SK-N-DZ (cell line): ENCODE results near the gene CPNE4.
A peak's percentile ranks its signal among the peaks of the same experiment; 100 is the strongest.

ENCODE experiments used
- DNase-seq: peaks from one replicate; pipeline ENCODE4 v3.0.0-alpha.2; 2015; ENCODE audit warnings: low spot score

The CPNE4 gene

DNA sequence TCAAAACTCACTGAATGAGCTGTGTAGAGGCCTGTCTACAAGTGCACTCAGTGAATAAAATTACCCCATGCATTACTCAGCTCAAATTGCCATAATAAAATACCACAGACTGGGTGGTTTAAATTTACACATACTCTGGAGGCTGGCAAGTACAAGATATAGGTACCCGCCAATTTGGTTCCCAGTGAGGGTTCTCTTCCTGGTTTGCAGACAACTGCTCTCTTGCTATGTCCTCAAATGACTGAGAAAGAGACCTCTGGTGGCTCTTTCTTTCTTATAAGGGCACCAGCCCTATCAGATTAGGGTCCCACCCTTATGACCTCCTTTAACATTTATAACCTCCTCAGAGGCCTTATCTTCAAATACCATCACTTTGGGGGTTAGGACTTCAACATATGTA, 237.0 kb downstream of the CPNE4 start:
- no peak for DNase-seq

- DNase-seq: peak; percentile 59
Measured at GRCh38 chr3:131796558-131797198, 238.1 kb downstream of the CPNE4 start.

- DNase-seq: no peak
Measured at GRCh38 chr3:131796111-131796510, 238.7 kb downstream of the CPNE4 start.

DNA sequence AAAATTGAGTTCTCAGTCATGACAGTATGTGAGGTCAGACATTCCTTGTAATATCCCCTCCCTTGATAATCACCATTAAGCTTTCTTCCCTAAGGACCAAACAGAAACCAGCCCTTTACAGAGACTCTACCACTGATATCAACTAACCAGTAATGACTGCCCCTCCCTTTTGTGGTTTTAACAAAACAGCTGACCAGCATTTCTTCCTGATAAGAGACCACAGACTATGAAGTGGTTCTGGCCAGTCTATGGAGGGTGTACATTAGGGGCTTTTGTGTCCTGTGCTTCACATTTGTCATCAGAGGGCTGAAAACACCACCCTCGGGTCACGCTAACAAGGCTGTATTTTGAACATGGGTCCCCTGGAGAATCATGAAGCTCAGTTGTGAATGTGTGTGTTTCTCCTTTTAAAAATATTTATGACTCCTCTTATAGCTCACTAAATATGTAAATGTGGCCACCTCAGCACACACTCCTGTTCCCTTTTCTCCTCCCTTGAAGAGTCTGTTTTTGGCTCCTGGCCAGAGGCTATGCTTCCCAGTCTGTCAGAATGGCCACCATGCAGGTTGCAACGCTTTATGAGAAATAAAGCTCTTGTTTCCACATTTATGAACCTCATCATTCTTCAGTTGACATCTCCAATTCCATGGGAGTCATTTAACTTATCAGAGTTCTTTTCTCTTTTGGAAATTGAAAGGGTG, 239.3 kb downstream of the CPNE4 start:
- DNase-seq: peak; percentile 12

- DNase-seq: peak; percentile 67
Measured at GRCh38 chr3:131794766-131795388, 239.9 kb downstream of the CPNE4 start.

GRCh38 chr3:131793870-131794269, 240.9 kb downstream of the CPNE4 start:
- no peak for DNase-seq

DNA sequence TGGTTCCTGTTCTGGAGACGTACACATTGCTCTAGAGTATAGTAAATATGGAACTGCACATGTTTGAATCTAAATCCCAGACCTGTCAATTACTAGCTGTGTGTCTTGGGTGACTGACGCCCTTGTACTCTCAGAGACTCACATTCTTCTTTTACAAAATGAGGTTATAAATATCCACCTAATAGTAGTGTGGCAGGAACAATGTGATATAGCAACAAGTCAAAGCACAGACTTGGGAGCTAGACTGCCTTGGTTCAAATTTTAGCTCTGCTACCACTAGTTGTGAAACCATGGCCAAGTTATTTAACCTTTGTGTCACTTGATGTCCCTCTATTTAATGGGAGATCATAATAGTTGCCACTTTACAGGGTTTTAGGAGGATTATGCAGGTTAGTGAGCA, 245.6 kb downstream of the CPNE4 start:
- DNase-seq: no peak

DNA sequence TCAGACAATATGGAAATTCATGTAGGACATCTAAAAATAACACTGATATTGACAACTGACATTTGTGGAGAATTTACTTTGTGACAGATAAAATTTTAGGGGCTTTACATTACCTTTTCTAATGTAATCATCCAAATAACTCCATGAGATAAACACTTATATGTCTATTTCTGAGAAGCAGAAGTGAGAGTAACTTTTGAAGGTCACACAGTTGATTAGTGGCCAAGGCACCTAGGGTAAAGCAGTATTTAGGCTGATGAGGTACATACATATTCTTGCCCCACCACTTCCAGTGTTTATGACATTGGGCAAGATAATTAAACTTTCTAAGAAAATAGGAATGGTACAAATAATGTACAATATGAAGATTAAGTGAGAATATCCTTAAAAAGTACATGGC, 248.4 kb downstream of the CPNE4 start:
- DNase-seq: no peak

- DNase-seq: no peak
Measured at GRCh38 chr3:131782751-131783150, 252.1 kb downstream of the CPNE4 start.

- no peak for DNase-seq
Measured at GRCh38 chr3:131778526-131778925, 256.3 kb downstream of the CPNE4 start.

DNA sequence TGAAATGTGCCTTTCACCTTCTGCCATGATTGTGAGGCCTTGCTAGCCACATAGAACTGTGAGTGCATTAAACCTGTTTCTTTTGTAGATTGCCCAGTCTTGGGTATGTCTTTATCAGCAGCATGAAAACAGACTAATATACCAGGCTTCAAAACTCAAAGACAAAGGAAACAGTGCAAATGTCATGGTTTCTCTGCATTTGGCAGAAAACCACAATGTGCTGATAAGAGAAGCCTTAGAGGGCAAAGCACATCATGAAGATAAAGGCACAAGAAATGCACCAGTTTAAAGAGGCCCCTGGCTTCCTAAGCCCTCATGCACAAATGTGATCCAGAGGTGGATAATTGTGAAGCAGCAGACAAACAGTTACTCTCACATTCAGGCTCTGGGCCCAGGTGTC, 259.2 kb downstream of the CPNE4 start:
- DNase-seq: no peak

DNA sequence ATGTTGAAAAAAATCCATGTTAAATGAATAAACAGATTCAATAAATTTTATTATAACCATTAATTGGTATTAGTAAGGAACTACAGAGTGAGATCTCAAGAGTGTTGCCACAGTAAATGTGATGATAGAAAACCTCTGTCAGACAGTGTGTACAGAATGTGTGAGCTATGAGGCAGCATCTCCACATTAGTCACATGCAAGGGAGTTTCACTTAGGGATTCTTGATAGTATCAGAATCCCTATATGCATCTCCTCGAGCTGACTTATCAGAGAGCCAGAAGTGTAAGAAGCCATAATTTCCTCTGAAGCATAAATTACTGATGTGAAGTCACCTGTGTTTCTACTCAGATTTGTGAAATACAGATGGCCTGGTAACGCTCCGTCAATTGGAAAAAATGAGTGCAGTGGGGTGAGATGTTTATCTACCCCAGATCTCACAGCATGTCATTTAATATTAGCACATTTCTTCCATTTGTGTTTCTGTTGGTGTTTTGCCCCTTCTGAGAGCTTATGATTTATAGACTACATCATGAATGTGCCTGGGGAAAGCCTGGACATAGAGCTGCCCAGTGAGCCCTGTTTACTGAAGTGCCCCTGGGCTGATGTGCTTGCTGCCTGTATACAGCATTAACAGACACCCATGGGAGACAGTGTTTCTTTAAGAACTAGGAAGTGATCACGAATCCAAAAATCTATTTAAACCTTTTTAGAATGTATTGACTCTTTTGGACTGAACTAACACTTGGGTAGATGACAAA, 262.4 kb downstream of the CPNE4 start:
- peak; percentile 91 for DNase-seq

DNA sequence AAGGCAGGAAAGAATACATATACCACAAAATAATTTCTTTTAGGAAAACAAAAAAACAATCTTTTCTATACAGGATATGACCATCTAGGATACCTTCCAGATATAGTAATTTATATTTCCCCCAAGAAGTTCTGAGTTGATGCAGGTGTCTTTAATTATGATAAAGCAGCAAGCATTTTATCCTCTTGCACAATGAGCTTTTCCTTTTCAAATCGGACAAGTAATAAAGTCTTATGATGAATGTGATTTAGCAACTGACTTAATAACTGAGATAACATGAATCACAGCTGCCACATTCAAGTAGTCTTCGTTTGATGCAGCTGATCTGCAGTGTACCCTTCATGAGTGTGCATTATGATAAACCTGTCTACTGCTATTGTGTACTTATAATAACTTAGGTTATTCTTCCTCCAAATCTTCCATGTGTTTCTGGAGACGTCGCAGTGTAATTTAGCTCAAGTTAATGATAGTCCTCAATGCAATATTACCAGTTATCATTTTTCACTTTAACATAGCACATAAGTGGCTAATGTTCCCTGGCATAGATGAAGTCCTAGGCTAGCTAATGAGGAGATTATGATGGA, 271.7 kb downstream of the CPNE4 start:
- DNase-seq: peak; percentile 47

DNA sequence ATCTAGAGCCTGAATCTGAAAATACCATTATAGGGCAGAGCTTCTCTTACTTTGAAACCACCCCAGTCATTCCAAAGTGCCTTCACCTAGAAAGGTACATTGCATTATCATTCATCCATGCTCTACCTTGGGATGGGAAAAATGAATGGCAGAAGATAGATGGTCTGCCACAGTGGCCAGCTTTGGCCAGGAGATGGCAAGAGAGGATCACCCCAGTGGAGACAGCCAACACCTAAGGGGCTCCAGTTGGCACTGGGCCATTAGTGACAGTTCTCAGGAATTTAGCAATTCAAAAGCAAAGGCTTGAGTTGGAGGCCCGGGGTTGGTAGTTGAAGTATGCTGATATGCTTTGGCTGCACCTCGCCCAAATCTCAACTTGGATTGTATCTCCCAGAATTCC, 278.4 kb downstream of the CPNE4 start:
- no peak for DNase-seq

DNA sequence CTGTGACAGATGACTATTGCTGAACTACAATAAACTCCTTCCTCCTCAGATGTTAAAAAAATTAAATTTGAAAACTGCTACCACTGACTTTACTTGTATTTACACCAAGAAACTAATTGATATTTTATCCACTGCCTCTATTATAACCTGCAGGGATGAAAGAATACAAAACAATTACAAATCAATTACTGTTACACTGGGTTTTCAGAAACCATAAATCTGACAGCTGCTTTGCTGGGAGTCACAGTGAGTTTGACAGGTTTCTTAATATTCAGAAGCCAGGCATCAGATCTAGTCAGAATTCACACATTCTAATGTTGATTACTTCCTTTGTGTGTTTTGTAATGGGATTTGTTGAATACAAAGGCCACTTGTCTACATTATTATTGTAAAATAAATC, 279.4 kb downstream of the CPNE4 start:
- DNase-seq: no peak

DNA sequence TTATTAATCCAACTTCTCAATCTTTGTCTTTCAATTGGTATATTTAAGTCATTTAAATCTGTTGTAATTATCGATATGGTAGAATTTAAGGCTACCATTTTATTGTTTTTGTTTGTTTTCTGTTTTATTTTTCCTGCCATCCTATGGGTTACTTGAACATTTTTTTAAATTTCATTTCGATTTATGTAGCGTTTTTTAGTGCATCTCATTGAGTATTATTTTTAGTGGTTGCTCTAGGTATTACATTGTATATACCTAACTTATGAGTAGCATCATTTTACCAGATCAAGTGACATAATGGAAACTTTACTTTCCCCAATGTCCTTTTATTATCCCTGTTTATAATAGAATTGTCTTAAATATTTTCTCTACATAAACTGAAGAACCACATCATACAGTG, 284.6 kb downstream of the CPNE4 start:
- DNase-seq: no peak

GRCh38 chr3:131749826-131750225, 285.0 kb downstream of the CPNE4 start:
- no peak for DNase-seq

DNA sequence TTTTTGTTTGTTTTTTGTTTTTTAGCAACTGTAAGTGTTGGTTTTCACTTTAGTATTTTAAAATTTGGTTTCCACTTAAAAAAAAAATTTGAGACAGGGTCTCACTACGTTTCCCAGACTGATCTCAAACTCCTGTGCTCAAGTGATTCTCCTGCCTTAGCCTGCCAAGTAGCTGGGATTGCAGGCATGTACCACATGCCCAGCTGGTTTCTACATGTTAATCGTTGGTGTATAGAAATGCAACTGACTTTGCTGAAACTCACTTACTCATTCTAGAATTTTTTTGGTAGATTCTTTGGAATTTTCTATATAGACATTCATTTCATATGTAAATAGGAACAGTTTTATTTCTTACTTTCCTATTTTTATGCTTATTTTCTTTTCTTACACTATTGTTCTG, 287.3 kb downstream of the CPNE4 start:
- DNase-seq: no peak

DNA sequence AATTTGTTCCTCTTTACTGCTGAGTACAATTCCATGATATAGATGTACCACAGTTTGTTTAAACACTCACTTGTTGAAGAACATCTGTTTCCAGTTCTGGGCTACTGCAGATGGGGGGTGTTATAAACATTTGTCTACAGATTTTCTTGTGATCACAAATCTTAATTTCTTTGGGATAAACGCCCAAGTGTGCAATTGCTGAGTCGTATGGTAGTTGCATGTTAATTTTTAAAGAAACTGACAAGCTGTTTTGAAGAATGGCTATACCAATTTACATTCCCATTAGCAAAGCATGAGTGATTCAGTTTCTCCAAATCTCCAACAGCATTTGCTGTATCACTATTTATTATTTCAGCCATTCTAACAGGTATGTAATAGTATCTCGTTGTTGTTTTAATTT, 290.0 kb downstream of the CPNE4 start:
- no peak for DNase-seq

DNA sequence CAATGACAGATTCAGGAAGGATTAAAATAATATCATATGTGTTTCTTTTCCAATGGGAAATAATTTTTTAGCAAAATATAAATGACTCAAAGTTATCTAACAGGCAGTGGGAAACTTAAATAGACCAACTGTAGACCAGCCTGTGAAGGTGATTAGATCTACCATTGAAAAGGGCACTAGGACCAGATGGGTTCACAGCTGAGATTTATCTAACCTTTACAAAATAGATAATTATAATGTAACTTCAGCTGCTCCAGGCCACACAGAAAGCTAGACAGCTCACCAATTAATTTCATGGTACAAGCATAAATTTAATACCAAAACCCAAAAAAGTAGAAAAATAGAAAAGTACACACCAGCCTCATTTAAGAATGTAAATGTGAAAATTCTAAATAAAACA, 291.7 kb downstream of the CPNE4 start:
- DNase-seq: no peak

GRCh38 chr3:131739211-131739610, 295.6 kb downstream of the CPNE4 start:
- no peak for DNase-seq

GRCh38 chr3:131738095-131738494, 296.7 kb downstream of the CPNE4 start:
- DNase-seq: peak; percentile 87
